Pulmonary artery endothelial cell (primary cell): ENCODE results near the gene CYP27B1. TPM values are rescaled to one million over a fixed set of nuclear protein-coding genes. Genes with fewer than 3 reads are reported as not detected.

Source experiments
- DNase-seq: peaks from one replicate; pipeline ENCODE4 v3.0.0-alpha.2; 2011; ENCODE audit warnings: low read depth, low spot score
- total RNA-seq: library from RNA; depleted of rRNA; stranded (reverse); fragments of >200 nt; gene quantifications from 2 replicates; pipeline ENCODE4 v1.2.3, GENCODE V29; 2014

The CYP27B1 gene
- total RNA-seq, 1 donor from 2014 or later, result 0.66 TPM

DNA sequence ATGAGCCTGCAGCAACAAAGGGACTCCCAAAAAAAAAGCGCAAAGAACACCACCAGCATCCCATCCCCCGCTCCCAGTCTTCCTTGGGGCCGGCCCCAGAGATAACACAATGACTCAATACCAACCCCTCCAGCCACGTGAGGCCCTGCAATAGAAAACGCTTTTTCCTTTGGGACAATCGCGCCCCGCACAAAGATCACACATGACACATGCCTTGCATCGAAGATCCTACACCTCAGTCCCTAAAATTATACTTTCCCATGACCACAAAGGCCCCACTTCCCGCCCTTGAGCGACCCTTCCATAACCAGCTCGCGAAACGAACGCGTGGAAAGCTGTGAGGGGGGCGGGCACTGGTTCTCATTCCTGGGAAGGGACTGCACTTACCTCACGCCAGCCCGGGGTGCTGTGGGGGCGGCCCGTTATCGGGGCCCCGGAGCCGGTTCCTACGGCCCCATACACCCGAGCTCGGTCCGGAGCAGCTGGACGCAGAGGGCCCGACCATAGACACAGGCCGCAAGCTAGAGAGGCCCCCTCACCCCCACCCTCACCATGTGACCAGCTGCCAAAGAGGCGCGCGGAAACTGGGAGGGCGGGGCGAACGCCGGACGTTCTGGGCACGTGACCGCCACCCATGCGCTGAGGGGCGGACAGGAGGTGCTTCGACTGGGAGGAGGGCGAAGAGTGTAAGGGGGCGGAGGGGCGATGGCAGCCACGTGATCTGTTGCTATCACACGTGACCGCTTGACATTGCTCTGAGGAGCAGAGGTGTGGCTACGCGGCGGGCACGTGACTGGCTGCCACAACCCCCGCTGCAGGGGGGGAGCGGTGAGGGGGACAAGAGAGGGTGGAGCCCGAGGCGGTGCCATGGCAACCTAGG is 14.8 kb downstream of the CYP27B1 start, which contains the start of gene CDK4:
TSS of gene CDK4 (minus strand) at position 523 of the 880 bp plus-strand sequence. CDS start 593 bp downstream, outside the sequence.
- peak; percentile 99 for DNase-seq

DNA sequence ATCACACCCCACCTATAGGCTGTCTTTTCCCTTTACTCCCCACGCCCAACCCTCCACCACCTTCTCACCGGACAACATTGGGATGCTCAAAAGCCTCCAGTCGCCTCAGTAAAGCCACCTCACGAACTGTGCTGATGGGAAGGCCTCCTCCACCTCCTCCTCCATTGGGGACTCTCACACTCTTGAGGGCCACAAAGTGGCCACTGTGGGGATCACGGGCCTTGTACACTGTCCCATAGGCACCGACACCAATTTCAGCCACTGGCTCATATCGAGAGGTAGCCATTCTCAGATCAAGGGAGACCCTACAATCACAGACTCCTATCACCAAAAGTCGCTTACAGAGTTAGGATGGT is 15.5 kb downstream of the CYP27B1 start:
- no peak for DNase-seq

DNA sequence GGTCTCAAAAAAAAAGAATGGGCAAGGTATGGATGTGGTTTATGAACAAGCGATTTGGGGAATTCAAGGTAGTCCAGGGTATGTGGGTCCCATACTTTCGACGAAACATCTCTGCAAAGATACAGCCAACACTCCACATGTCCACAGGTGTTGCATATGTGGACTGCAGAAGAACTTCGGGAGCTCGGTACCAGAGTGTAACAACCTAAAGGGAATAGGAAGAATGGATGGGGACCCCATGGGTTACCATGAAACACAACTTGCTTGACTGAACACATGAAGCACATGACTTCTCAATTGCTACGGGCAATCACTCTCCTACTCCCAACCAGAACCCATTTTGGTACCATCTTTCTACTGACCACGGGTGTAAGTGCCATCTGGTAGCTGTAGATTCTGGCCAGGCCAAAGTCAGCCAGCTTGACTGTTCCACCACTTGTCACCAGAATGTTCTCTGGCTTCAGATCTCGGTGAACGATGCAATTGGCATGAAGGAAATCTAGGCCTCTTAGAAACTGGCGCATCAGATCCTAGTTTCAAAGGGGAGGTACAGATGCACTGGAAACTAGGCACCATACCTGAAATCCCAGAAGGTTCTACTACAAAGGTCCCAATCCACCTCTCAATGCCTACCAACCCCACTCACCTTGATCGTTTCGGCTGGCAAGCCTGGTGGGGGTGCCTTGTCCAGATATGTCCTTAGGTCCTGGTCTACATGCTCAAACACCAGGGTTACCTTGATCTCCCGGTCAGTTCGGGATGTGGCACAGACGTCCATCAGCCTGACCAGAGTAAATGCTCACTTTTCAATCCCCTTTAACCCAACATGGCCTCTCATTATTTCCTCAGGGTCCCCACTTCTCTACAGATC is 16.1 kb downstream of the CYP27B1 start:
- DNase-seq, result no peak

DNA sequence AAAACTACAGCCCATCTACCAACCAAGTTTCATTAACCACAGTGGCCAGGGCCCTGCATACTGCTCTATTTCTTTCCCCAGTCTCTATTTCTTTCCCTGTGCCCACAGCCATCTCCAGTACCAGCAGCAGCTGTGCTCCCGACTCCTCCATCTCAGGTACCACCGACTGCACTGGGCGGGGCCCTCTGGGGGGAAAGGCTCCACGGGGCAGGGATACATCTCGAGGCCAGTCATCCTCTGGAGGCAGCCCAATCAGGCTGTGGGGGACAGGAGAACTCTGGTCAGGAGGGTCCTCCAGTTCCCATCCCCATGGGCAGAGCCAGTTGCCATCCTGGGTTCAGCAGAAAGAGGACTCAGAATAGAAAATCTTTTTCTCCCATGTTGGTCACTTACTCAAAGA is 17.8 kb downstream of the CYP27B1 start:
- DNase-seq, result no peak

DNA sequence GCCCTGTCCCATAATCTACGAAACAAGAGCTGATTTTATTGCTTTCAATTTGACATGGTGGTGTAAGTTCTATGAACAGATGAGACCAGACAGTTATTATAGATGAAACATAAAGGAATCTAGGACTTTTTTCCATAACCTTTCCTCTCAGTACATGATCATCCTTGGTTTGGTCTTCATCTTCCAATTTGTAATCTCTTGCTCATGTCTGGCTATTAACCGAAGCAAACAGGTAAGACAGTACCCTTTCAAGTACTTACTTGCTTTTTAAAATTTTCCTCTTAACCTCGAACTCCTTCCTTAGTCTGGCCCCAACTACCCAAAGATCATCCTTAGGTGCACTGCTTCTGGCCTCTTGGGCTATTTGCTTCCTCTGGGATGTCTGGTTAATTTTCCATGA is 20.9 kb downstream of the CYP27B1 start:
- DNase-seq, result no peak

DNA sequence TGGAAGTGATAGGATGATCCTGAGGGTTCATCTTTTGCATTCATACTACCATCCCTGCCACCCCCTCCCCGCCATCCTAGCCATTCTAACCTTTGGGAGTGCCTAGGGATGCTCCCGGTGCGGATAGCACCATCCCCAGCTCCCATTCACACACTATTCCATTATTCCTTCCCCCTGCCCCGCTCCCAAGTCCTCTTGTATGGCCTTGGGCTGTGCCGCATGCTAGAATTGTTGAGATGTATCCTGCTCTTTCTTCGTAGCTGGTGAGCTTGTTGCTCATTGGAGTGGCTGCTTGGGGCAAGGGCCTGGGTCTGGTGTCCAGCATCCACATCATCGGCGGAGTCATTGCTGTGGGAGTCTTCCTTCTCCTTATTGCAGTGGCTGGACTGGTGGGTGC is 21.4 kb downstream of the CYP27B1 start:
- no peak for DNase-seq

DNA sequence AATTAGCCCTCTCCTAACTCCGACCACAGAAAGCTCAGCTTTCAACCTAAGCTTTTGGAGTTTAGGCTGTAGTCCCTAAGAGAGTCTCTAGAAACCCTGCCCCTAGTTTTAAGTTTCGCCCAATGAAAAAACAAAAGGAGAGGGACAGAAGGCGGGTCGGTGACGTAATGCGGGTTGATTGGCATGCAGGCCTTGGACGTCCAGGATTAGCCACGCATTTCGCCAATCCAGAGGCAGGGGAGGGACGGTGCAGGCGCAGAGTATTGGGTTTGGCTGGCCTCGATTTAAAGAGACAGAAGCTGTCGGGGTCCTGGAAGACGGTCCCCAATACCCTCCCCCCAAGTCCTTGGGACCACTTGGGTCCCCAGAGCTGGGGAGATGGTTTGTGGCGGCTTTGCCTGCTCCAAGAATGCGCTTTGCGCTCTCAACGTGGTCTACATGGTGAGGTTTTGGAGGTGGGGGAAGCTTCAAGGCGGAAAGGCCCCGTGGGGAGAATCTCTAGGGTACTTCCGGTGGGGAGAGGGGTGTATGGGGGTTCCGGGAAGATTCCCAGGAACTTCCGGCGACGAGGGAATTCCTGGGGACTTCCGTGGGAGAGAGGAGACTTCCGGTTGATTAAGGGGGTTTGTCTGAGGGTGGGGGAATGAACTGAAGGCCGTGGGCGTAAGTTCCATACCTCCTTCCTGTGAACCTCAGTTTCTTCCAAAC is 21.9 kb downstream of the CYP27B1 start, which contains the start of gene TSPAN31:
TSS of gene TSPAN31 (plus strand) at position 263 of the 708 bp plus-strand sequence. CDS start at position 379, 116 bp downstream.
- DNase-seq, result peak; percentile 96

DNA sequence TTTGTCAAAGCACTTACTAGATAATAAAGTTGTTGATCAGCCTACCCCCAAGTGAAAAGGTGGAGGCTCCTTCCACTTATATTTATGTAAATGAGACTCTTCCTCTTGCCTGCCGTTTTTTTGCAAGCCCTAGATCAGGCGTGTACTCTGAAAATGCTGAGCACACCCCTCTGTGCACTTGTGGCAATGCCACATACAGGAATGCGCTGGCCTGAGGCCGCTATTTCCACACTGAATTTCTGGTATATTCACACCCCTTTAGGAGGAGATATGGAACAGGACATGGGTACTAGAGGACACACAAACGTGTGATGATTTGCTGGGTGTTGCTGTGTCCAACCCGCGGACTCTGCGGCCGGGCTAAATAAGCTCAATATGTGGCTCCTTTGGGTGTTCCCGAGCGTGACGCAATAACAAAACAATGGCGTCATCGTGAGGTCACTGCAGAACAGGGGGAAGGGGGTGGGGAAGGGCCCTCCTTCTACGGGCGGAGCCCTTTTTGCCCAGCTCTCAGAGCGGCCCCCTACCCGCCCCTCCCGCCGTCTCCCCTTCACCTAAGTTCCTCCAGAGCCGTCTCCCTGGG is 22.6 kb downstream of the CYP27B1 start:
- DNase-seq, result no peak

DNA sequence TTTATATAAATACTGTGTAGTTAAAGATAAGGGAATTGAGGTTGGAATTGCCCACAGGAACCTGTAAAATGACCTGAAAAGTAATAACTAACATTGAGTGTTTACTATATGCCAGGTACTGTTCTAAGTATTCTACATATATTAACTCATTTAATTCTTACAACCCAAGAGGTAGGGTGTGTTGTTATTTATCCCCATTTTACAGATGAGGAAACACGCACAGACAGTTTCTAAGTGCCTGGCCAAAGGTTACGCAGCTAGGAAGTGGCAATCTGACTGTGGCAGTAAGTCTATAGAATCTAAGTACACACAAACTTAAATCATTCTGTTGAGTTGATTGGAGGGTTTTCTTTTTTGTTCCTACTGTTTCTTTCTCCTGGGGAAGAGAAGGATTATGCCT is 23.1 kb downstream of the CYP27B1 start:
- no peak for DNase-seq

DNA sequence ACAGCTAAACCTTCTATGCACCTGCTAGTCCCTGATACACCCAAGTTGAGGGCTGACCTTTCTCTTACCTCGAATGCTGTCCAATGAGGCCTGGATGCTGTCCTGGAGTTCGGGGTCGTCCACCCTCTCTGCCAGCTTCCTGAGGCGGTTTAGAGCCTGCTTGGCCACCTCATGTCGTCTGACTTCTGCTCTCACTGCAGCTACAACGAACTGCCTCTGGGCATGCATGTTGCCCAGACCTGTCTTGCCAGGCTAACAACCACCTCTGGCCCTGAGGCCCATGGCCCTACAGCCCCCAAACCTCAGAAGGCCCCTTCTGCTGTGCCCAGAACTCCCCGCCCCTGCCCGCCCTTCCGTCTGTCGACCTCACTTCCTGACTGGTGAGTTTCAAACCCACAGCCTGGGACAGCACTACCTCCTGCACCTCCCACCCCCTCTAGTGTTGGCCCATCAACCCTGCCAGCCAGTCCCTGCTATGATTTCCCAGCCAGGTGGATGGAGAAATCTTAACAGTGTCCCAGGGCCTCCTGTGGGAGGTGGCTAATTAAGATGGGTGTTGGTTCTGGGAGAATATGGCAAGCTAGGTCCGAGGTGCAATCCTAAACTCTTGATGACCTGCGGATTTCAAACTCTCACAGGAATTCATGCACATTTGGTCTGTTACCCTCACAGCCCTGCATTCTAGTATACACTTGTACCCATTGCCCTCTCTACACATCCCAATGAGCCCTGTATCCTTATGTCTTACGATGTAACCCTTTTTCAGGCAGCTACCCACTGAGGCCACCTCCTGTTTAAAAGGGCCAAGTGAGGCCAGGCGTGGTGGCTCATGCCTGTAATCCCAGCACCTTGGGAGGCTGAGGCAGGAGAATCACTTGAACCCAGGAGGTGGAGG is 24.8 kb downstream of the CYP27B1 start:
- no peak for DNase-seq

DNA sequence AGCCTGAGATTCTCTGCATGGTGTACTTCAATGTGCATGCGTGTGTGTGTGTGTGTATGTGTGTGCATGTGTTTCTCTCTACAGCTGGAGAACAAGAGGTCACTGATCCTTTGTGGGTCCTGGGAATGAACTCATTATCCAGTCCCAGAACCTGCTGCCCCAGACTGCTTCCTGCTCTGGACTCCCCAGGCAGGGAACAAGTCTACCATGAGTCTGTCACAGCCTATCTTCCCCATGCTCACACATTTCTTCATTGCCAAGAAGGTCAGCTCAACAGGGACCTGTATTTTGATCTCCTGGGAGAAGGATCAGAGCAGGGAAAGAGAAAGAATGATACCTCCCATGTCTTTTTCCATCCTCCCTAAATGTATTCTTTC is 25.5 kb downstream of the CYP27B1 start:
- no peak for DNase-seq

DNA sequence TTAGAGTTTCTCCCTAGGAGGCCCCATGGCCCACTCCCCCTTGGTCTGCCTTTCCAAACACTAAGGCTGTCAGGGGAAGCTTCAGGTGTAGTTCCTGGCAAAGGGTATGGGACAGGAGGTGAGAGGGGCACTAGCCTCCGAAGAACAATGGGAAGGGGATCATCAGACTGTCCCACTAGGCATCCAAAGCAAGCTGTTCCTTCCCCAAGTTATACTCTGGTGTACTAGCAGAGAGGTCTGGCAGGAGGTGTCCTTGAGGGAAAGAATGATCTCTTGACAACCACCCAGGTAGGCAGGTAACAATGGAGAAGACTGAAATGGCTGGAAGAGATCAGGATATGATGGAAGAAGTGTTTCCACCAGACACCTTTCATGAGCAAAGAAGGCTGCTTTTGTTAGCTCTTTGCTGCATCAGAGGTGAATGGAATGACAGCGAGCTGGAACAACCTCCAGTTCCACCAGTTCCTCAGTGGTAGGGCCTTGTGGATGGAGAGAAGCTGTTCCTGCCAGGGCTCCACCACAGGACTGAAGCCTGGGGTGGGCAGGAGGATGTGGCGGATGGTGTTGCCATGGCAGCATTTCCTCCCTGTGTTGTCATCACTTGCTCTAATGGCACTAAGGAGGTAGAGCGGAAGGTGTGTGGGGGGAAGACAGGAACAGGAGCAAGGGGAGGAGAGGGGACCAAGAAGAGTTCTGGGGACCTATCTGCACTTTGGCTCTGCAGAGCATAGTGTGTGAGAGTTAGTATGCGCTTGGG is 26.0 kb downstream of the CYP27B1 start:
- no peak for DNase-seq

DNA sequence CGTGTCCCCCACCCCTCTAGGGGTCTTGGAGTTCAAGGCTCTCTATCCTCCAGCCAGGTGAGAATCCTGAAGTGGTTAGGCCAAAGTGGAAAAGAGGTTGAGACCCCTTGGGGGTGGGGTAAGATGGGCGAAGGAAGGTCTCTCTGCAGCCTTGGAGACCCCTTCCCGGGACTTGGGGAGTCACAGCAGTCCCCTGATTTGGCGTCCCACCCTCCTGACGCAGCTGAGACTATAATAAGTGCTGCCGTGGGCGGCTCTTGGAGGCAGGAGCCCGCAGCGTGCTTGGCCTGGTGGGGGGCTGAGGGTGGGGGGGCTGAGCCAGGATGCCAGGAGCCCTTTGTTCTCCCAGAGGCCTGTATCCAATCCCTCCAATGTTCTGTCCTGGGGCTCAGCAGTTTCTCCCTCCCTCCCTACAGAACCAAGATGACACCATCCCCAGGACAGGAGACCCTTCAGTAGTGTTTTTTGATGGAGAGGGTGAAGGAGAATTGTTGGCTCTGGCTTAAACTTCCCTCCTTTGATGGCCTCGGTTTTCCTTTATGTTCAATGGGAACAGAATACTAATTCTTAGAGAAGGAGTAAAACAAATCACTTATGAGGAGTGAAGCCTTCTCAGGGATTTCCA is 26.9 kb downstream of the CYP27B1 start:
- no peak for DNase-seq

DNA sequence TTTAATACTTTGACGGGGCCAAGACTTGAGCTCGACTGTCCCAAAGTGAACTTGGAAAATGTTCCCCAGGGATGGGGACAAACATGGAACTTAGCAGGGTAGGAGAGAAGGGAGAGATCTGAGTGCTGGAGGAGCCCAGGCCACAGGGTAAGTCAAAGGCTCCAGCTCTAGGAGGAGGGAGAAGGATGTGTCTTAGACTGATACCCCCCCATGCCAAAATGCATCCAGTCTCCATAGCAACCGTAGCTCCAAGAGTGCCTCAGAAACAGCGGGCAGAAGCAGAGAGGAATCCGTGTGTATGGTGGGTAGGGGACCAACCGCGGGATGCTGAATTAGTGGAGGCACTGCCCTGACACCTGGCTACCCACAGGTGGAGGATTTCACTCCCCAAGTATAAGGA is 27.5 kb downstream of the CYP27B1 start:
- DNase-seq, result no peak

DNA sequence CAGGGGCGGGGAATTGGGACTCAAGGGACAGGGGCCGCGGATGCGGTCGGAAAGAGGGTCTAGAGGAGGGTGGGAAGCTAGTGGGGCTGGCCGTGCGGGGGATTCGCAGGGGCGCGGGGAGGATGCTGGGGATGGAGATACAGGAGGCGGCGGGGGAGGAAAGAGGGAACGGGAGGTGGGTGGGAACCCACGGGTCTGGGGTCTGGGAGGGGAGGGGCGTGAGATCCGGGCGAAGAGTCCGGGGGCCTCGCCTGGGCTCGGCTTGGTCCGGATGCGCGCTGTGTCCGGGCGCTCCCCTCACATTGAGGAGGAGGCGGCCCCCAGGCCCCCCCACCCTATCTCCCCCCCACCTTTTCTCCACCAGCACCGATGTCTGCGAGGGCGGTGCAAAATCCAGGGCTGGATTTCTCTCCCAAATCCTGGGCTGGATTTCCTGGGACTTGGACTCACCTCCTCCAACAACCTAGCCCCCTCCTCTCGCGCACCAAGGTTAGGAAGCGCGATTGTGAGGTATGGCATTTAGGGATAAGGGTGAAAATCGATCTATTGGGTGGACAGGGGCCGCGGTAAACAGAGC is 28.1 kb downstream of the CYP27B1 start, which contains the start of gene AGAP2:
TSS of gene AGAP2 (minus strand) at position 82 of the 577 bp plus-strand sequence. CDS start 496 bp downstream, outside the sequence.
- no peak for DNase-seq

DNA sequence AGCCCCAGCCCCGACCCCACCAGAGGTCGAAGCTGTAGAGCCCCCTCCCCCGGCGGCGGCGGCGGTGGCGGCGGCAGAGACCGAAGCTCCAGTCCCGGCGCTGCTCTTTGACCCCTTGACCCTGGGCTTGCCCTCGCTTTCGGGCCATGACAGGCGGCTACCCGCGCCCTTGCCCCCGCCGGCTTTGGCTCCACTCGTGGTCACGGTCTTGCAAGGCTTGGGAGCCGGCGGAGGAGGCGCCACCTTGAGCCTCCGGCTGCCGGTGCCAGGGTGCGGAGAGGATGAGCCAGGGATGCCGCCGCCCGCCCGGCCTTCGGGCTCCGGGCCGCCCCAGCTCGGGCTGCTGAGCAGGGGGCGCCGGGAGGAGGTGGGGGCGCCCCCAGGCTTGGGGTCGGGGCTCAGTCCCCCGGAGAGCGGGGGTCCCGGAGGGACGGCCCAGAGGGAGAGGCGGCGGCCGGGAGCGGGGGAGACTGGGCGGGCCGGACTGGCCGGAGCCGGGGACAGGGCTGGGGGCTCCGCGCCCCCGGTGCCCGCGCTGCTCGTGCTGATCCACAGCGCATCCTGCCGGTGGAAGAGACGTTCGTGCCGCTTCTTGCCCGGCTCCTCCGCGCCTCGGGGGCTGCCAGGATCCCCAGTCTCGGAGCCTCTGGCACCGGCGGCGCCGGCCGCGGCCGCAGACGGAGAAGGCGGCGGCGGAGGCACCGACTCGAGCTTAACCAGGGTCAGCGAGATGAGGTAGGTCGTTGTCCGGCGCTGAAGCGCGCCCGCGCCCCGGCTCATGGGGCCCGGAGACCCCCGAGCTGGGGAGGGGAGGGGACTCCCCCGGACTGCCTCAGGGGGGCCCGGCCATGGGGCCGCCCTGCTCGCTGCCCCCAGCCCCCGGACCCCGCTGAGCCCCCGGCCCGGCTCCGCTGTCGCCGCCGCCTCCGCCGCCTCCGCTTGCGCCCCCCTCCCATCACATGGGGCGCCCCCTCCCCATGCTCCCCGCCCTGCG is 29.1 kb downstream of the CYP27B1 start:
- DNase-seq, result no peak

DNA sequence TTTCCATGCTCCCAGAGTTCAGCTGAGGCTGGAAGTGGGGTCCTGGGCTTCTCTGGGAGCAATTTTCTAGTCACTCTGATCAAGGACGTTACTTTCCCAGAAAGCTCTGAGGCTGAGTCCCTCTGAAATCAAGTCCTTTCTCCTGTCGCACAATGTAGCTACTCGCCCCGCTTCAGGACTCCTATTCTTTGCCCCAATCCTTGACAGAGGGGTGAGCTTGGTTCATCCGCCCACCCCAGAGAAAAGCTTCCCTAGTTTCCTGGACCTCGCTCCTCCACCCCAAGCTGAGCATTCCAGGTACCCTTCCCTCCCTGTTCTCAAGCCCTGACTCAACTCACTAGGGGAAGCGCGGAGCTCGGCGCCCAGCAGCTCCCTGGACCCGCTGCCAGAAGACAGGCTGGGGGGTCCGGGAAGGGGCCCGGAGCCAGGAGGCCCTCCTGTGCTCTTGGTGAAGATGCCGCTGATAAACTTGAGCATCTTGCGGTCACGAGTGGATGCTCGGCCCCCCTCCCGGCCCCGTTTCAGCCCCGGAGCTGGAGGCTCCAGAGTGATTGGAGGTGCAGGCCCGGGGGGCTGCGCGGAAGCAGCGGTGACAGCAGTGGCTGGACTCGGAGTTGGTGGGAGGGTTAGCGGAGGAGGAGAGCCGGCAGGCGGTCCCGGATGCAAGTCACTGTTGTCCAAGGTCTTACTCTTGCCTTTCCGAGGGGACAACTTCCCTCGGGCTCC is 30.0 kb downstream of the CYP27B1 start:
- no peak for DNase-seq
